Islet precursor cell (in vitro differentiated cells): Measurements from ENCODE around the gene WWOX.
"Not testable (repeated sequence)": the region's sequence is repeated elsewhere in the genome, so short reads cannot be mapped to it uniquely, and the experiment has no call there.

Experiments used
- DNase-seq: peaks from one replicate; pipeline ENCODE4 v3.0.0-alpha.2; 2018

WWOX gene

DNA sequence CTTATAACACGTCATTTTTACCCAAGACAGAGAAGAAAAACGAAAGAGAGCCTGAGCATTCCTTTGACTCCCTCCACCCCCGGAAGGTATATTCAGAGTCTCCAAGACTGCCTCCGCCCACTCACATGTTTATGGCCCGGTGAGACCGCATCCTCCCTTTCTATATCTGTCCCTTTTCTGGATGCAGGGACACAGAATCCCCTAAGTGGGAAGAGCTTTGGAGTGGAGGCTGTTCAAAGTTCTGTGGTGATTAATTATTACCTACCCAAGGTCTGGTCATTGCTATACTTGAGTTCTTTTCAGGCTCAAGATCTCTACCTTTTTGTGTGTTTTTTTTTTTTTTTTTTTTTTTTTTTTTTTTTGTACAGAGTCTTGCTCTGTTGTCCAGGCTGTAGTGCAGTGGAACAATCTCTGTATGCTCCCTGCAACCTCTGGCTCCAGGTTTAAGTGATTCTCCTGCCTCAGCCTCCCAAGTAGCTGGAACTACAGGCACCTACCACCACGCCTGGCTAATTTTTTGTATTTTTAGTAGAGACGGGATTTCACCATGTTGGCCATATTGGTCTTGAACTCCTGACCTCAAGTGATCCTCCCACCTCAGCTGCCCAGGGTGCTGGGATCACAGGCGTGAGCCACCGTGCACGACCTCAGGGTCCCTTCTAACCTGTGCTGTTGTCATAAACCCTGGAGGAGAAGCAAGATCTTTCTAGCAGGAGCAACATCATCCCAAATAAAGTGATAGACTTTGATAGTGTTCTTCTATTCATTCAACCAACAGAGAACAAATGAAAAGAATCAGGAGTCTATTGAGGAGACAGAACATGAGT lies 407.1 kb downstream of the WWOX start:
- no peak for DNase-seq

DNA sequence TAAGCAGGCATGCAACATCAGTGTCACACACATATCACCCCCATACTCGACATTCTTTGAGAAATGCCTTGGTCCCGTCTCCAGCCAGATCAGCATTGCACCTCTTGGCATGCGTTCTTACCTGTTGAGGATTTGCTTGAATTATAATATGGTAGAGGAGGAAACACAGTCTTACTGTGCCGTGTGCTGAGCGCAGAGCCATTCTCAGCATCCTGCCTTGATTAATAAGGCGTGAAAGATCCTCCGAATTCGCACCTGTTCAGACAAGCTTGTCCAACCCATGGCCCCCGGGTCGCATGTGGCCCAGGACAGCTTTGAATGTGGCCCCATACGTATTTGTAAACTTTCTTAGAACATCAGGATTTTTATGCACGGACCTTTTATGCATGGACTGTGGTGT lies 408.1 kb downstream of the WWOX start:
- DNase-seq: no peak

GRCh38 chr16:78509965-78510364 lies 410.5 kb downstream of the WWOX start:
- DNase-seq: no peak

- DNase-seq: no peak
Observed at GRCh38 chr16:78510496-78510895, 411.0 kb downstream of the WWOX start.

GRCh38 chr16:78513838-78514237 lies 414.4 kb downstream of the WWOX start:
- DNase-seq: no peak

DNA sequence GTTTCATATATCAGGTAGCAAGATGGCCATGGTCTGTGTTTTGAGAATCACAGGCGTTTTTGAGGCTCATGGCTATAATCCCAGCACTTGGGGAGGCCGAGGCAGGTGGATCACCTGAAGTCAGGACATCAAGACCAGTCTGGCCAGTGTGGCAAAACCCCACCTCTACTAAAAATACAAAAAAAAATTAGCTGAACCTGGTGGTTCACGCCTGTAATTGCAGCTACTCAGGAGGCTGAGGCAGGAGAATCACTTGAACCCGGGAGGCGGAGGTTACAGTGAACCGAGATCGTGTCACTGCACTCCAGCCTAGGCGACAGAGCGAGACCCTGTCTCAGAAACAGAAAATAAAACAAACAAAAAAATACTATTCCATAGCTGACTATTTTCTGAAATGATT lies 415.4 kb downstream of the WWOX start:
- DNase-seq: not testable (repeated sequence)

GRCh38 chr16:78515421-78515820 lies 416.0 kb downstream of the WWOX start:
- DNase-seq: no peak

DNA sequence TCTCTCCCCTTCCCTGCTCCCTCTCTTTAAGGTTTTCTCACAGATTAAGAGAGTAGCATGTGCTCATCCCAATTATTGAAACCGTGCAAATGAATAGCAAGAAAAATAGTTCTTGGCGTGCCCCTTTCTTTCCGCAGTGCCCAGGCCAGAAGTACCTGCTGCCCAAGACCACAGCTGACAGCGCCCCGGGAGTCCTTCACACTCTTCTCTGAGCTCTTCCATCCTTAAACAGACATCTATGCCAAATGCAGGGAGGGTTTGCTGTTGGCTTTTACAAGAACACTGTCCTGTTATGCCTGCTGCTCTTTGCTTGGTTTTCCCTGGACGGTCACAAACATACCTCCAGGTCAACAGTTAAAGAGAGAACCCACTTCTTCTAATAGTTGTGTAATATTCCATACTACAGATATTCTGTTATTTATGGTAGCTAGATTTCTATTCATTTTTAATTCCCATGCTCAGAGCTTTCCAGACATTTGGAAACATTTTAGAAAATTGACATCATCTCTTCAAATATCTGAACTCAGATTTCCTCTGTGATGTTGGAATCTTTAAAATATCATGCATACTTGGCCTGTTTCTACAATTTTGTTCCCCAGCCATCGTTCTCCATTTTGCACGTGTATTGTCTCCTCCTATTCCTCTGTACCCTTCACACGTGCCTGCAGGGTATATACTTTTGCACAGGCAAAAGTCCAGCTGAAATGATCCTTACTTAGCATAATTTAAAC lies 416.7 kb downstream of the WWOX start:
- DNase-seq: no peak

- no peak for DNase-seq
Observed at GRCh38 chr16:78519896-78520295, 420.4 kb downstream of the WWOX start.

- DNase-seq: no peak
Observed at GRCh38 chr16:78520470-78520869, 421.0 kb downstream of the WWOX start.

DNA sequence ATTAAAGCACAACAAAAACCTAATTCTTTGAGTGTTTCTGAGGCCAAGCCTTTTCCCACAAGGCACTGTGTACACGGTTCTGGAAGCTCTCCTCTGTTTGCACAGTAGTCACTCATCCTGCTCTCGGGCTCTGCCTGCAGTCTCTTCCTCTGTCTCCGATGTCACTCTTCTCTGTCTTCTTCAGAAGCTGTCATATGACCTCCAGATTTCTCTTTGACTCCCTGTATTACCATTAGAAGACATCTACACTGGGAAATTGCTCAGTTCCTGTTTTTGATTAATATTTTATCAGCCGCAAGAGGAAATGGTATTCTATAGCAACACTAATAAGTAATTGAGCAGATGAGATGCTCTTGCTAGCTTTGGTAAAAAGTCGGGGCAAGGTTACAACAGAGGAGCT lies 422.9 kb downstream of the WWOX start:
- no peak for DNase-seq

DNA sequence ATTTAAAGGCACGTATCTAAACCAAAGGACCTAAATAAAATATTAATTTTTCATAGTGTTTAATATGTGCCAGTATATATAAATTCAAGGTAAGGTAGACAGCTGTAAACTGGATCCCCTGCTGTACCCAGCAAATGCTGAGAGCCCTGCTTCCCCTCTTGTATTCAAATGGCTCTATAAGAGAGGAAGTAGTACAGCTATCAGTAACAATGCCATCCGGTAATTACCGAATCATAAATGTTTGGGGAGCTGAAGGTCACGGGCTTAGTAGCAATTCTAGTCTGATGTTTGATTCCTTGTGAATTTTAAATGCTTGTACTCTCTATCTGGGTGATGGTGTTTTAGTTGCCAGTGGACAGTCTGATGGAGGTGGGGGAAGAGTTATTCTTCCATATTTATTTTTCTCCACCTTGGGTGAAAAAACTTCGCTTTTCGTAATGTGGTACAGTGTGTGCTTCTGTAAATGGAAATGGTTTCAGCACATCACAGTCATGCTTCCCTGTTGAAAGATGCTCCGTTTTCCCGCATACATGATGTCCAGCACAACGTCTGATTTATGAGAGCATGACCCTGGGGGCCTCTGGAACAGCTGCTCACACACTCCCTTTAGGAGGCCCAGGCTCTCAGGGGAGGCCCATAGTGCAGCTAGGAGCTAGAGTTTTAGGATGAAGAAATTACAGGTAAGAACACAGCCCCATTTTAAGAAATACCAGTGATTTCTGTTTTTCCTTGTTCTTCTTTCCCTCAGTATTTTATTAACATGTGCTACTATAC lies 423.9 kb downstream of the WWOX start:
- DNase-seq: no peak

DNA sequence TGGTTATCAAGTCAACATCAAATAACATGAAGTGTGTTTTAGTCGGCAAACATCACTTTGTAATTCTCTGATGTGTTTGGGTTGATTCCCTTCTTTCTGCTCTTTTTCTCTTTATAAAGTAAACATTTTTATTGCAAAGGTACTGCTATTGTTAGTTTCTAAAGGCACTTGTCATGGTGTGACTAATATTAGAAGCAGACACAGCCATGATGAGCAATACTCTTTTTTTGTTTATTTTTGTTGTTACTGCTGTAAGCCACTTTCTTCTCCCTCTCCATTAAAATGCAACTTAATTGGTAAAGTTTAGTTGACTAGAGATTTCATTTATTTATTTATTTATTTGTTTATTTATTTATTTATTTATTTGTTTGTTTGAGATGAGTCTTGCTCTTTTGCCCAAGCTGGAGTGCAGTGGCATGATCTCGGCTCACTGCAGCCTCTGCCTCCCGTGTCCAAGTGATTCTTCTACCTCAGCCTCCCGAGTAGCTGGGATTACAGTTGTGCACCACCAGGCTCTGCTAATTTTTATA lies 424.7 kb downstream of the WWOX start:
- DNase-seq: no peak

GRCh38 chr16:78528265-78528664 lies 428.8 kb downstream of the WWOX start:
- DNase-seq: no peak

GRCh38 chr16:78529881-78530280 lies 430.4 kb downstream of the WWOX start:
- DNase-seq: no peak

DNA sequence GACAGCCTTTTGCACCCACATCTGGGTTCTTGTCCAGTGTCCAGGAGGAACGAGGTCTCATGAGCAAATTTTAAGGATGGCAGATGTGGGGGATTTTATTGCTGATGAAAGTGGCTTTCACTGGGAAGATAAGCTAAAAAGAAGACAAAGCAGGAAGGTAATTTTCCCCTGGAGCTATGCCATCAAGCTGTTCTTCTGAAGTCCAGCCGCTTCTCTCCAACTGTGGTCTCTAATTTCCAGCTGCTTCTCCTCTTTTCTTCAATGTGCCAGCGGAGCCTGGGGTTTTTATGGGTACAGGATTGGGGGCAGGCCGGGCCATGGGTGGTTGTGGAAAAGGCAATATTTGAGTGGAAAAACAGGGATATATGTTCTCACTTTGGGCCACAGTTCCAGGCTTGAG lies 430.8 kb downstream of the WWOX start:
- no peak for DNase-seq

DNA sequence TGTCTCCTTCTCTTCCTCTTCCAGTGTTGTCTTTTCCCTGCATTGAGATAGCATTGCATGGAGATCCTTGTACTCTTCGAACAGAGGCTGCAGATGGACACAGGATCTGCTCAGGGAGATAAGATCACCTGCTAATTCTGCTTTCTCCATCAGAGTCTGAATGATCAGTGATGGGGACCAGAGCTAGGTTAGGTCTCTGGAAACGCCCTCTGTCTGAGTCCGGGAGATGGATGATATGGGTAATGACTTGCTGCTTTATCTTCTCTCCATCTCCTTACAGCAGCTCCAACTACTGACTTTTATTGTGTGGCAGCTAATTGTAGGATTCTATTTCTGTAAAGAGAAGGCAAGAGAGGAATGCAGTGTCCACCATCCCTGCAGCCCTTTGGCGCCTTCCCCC lies 435.6 kb downstream of the WWOX start:
- peak; percentile 88 for DNase-seq

GRCh38 chr16:78537511-78537910 lies 438.1 kb downstream of the WWOX start:
- no peak for DNase-seq

DNA sequence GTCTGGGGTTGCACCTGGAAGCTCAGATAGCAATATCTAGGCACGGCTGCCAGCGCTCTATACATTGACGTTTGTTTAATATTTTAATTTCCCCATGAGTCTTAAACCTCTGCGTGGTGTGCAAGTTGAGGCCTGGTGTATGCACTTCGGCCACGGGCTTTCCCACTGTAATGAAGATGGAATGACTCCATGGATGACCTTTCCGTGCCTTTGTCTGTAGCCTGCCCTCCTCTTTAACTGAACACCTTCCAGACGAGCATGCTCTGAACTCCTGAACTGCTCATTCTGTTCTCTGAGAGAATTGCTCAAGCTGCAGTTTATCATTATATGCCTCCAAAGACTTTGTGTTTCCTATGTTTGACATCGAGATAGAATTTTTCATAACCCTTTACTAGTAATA lies 438.8 kb downstream of the WWOX start:
- DNase-seq: no peak

DNA sequence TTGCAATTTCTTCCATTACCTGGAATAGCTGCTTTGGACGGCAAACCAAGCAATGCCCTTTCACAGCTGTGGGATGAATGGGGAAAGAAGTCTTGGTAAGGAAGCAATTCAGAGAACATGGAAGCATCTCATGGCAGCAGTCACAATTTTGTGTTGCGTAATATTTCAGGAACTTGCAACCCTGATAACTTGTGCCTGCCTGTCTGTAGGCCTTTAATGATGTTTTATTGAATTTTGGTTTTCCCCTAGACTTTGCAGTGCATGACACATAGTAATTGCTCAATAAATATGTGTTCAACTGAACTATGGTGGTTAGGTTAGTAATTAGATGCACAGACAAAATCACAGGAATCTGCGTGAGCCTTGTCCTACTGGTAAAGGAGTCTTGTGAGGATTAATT lies 439.5 kb downstream of the WWOX start:
- no peak for DNase-seq

GRCh38 chr16:78542419-78542818 lies 443.0 kb downstream of the WWOX start:
- DNase-seq: no peak

GRCh38 chr16:78543023-78543422 lies 443.6 kb downstream of the WWOX start:
- peak; percentile 71 for DNase-seq

DNA sequence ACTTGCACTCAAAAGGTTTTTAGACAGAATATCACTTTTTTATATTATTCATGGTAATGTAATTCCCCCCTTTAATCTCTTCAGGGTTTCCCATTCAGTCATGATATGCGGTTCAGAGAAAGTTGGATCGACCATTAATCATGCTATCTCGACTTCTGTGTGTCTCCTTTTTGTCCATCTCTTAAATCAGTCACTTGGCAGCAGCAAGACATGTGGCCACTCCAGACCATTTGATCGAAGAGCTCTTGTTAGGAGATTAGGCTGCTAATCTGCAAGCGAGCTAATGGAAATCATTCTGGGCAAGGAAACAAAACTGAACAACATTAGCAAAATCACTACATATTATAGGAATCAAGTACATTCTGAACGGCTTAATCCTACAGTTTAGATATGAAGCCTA lies 449.9 kb downstream of the WWOX start:
- no peak for DNase-seq
